Right atrium auricular region (tissue), 2 donors: ENCODE measurements around the gene RBM43. TPM values are rescaled to one million over a fixed set of nuclear protein-coding genes. Genes with fewer than 3 reads are reported as not detected.
"Not testable (repeated sequence)": the region's sequence is repeated elsewhere in the genome, so short reads cannot be mapped to it uniquely, and the experiment has no call there.

Experiments
- DNase-seq: peaks from one replicate; pipeline ENCODE4 v3.0.0-alpha.2; 2019; ENCODE audit warnings: low spot score
- H3K27ac ChIP-seq, 2 donors: fragments of 200-600 bp; sonication (generic); 1 replicate in 1 of 2; 2 replicates in 1 of 2; pipeline ENCODE4 v1.5.1; 2016 to 2019
- H3K27me3 ChIP-seq, 2 donors: fragments of 200-600 bp; sonication (generic); one replicate each; pipeline versions ENCODE4 v1.5.1 to v1.6.0; 2017 to 2019
- H3K36me3 ChIP-seq: fragments of 200-600 bp; sonication (generic); one replicate; pipeline ENCODE4 v1.5.1; 2016
- H3K4me1 ChIP-seq, 2 donors: fragments of 200-600 bp; sonication (generic); one replicate each; pipeline versions ENCODE4 v1.5.1 to v1.6.0; 2017 to 2019
- H3K4me3 ChIP-seq, 2 donors: fragments of 200-600 bp; sonication (generic); 1 replicate in 1 of 2; 2 replicates in 1 of 2; pipeline ENCODE4 v1.5.1; 2017 to 2019; ENCODE audit warnings: mild to moderate bottlenecking in 1 of 2, moderate library complexity in 1 of 2
- H3K9me3 ChIP-seq, 2 donors: fragments of 200-600 bp; sonication (generic); one replicate each; pipeline ENCODE4 v1.5.1; 2019
- CTCF ChIP-seq, 2 donors: fragments of 200-600 bp; sonication (generic); IDR thresholded peaks; one replicate each; pipeline ENCODE4 v1.5.1; 2019; ENCODE audit warnings: antibody characterized with exemption in 2 of 2
- total RNA-seq, 2 donors: library from RNA; depleted of rRNA; stranded (reverse); fragments of >200 nt; gene quantifications; one replicate each; pipeline ENCODE4 v1.1.0, GENCODE V29; 2016

RBM43 gene
- 1 to 10 TPM; 1.6 to 2.0 TPM for total RNA-seq

DNA sequence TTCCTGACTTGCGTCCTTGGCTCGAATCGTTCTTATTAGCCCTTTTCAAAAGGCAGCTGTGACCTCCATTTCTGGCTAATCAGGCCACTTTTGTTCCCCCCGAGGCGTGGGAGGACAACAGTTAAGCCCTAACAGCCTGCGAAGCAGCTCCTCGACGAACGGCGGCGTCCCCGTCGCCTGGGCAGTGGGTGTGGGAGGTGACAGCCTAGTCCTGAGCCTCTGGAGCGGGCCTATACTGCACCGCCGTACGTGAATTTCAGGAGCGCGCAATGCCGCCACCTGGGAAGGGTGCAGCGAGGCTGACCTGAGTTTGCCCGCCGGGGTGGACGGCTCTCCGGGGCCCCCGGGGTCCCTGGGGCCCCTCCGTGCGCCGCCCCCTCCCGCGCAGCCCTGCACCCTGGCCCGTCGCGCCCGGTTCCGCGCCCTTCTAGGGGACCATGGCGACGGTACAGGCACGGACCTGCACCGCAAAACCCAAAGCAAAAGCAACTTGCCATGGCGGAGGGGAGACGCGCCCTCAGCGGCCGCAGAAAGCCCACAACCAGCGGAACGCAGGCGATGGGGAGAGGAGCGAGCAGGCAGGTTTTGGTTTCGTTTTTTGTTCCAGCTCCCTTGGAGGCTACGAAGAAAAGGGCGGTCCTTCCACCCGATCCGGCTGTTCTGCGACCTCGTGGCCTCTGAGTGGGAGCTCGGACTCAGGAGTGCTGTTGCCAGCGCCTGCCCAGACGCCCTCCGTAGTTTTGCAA lies at the start of gene RBM43:
RBM43 (minus strand) TSS at position 633 of the 746 bp plus-strand sequence; CDS start at position 497, 136 bp downstream.
- peaks cover 0 to 4% of the 10 kb centered on the region in 2 donors for H3K4me1 ChIP-seq
- no peaks in the 10 kb centered on the region for H3K9me3 ChIP-seq

DNA sequence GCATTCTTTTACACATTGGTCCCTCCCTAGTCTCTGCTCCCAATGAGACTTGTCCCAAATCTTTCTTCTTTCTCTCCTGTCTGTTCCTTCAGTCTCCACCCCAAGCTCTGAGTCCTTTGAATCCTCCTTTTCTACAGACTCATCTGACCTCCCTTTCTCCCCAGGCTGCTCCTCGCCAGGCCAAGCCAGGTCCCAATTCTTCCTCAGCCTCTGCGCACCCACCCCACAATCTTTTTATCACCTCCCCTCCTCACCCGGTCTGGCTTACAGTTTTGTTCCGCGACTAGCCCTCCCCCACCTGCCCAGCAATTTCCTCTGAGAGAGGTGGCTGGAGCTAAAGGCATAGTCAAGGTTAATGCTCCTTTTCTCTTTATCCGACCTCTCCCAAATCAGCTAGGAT lies 48.6 kb upstream of the RBM43 start:
- not testable (repeated sequence) for H3K4me3 ChIP-seq, H3K27me3 ChIP-seq, H3K9me3 ChIP-seq, DNase-seq, H3K4me1 ChIP-seq, H3K27ac ChIP-seq, H3K36me3 ChIP-seq

More for the DNA sequence above, at the start of gene RBM43:
- Histone ChIP-seq H3K4me3 (peak within 1 kb of the TSS; percentile 80 to 81), H3K36me3 (no peaks in the 10 kb centered on the region), H3K27ac (peak within 1 kb of the TSS; percentile 87 to 89), H3K27me3 (no peaks in the 10 kb centered on the region)
- TF ChIP-seq CTCF (IDR thresholded peaks at IDR 0.05), result peak in 1 of 2 donors; percentile 20
- DNase-seq, result peak; percentile 95

DNA sequence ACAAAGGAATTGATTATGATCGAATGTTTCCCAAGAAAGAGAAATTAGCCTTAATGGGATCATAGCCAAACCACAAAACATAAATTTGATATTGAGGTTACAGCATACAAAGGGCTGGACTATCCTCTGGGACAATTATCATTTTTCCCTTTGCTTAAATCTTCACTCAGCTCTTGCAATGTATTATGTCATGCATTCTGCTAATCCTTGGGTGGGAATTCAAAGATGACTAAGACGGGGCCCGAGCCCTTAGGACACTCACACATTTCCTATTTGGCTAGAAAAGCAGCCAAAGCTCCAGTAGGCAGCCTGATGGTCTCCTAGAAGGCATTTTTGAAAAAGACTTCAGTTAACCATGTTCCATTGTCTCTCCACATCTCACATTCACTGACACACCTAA lies 45.0 kb upstream of the RBM43 start:
- Histone ChIP-seq H3K4me1 (no peaks in the 10 kb centered on the region), H3K36me3 (no peaks in the 10 kb centered on the region), H3K27ac (no peak overlapping the region), H3K9me3 (no peaks in the 10 kb centered on the region), H3K4me3 (no peak overlapping the region), H3K27me3 (no peaks in the 10 kb centered on the region)
- no peak for TF ChIP-seq CTCF (IDR thresholded peaks at IDR 0.05)
- DNase-seq, result no peak

GRCh38 chr2:151305129-151305691 lies 43.5 kb upstream of the RBM43 start:
- DNase-seq, result no peak
- no peak overlapping the region for H3K27ac ChIP-seq
- no peaks in the 10 kb centered on the region for H3K9me3 ChIP-seq
- no peaks in the 10 kb centered on the region for H3K27me3 ChIP-seq
- H3K4me1 ChIP-seq, result no peaks in the 10 kb centered on the region
- no peak for TF ChIP-seq CTCF (IDR thresholded peaks at IDR 0.05)
- no peaks in the 10 kb centered on the region for H3K36me3 ChIP-seq
- H3K4me3 ChIP-seq, result no peak overlapping the region

GRCh38 chr2:151302879-151303278 lies 41.2 kb upstream of the RBM43 start:
- H3K27ac ChIP-seq, result no peak overlapping the region
- no peaks in the 10 kb centered on the region for H3K36me3 ChIP-seq
- no peak overlapping the region for H3K4me3 ChIP-seq
- TF ChIP-seq CTCF (IDR thresholded peaks at IDR 0.05), result no peak
- no peak for DNase-seq
- no peaks in the 10 kb centered on the region for H3K27me3 ChIP-seq
- no peaks in the 10 kb centered on the region for H3K4me1 ChIP-seq
- no peaks in the 10 kb centered on the region for H3K9me3 ChIP-seq

DNA sequence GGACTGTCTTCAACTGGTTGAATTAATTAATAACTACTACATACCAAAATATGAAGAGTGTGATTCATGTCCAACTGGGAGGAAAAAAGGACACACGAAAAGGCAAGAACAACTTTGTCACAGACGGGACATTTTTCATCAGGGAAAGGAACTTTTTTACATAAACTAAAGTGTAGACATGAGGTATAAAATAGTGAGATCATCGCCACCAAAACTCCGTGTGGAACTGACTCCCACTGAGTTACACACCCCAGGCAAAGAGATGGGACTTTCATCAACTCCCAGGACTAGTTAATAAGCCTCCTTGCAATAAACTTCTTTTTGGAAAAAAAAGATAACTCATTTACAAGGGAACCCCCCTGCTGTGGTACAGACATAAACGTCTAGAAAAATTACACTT lies 40.7 kb upstream of the RBM43 start:
- Histone ChIP-seq H3K36me3 (no peaks in the 10 kb centered on the region), H3K27ac (no peak overlapping the region), H3K27me3 (no peaks in the 10 kb centered on the region), H3K9me3 (no peaks in the 10 kb centered on the region), H3K4me1 (no peaks in the 10 kb centered on the region), H3K4me3 (no peak overlapping the region)
- TF ChIP-seq CTCF (IDR thresholded peaks at IDR 0.05), result no peak
- no peak for DNase-seq
